ENCODE data around the gene MMAB. TPM values are rescaled to one million over a fixed set of nuclear protein-coding genes. Genes with fewer than 3 reads are reported as not detected.

The MMAB gene
- total and polyA plus RNA-seq, 4 donors = 47.1 to 101 (median 77.1) TPM

DNA sequence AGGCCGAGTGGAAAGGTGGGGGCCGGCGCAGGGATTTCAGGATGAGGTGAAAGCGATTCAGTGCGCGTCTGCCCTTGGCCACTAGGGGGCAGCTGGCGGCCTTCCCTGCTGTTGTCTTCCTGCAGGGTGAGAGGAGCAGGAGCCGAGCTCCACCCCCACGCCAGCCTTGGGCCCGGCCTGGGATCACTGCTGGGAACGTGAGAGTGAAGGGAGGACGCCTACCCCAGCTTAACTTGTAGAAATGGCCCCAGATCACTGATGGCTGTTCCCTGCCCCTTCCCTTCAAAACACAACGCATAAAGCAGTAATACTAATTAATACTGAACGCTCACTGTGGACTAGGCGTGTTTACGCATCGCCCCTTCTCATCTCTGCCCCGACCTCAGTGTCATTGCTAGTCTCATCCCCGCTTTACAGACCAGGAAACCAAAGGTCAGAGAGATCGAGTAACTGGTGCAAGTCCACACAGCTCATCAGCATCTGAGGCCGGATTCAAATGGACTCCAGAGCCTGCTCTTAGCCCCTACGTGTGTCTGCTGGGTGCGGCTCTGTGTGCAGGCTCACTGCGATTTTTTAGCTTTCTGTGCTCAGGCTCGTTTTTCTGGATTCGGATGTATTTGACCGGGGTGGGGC lies 24.6 kb upstream of the MMAB start:
- TF ChIP-seq YY1 (IDR thresholded peaks at IDR 0.05) (peak; percentile 32), JUND (IDR thresholded peaks at IDR 0.05) (no peak), SP1 (IDR thresholded peaks at IDR 0.05) (peak; percentile 24), EGR1 (IDR thresholded peaks at IDR 0.05; ENCODE audit: low read depth in 2 of 2) (no peak), FOXA2 (IDR thresholded peaks at IDR 0.05) (no peak), GABPA (IDR thresholded peaks at IDR 0.05 in 1 of 2, conservative IDR thresholded peaks at IDR 0.05 in 1 of 2) (no peak), NR2F2 (IDR thresholded peaks at IDR 0.05) (peak; percentile 31), HNF4G (IDR thresholded peaks at IDR 0.05) (no peak), RAD21 (IDR thresholded peaks at IDR 0.05) (peak; percentile 93 to 95), HNF4A (conservative IDR thresholded peaks at IDR 0.05) (peak; percentile 52 to 57), RXRA (IDR thresholded peaks at IDR 0.05) (peak in 1 of 2 donors; percentile 53), FOXA1 (IDR thresholded peaks at IDR 0.05) (no peak), TAF1 (conservative IDR thresholded peaks at IDR 0.05) (no peak)
- TF ChIP-seq, protein P1, sequence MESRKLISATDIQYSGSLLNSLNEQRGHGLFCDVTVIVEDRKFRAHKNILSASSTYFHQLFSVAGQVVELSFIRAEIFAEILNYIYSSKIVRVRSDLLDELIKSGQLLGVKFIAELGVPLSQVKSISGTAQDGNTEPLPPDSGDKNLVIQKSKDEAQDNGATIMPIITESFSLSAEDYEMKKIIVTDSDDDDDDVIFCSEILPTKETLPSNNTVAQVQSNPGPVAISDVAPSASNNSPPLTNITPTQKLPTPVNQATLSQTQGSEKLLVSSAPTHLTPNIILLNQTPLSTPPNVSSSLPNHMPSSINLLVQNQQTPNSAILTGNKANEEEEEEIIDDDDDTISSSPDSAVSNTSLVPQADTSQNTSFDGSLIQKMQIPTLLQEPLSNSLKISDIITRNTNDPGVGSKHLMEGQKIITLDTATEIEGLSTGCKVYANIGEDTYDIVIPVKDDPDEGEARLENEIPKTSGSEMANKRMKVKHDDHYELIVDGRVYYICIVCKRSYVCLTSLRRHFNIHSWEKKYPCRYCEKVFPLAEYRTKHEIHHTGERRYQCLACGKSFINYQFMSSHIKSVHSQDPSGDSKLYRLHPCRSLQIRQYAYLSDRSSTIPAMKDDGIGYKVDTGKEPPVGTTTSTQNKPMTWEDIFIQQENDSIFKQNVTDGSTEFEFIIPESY (IDR thresholded peaks at IDR 0.05) = no peak
- TF ChIP-seq, protein P2, sequence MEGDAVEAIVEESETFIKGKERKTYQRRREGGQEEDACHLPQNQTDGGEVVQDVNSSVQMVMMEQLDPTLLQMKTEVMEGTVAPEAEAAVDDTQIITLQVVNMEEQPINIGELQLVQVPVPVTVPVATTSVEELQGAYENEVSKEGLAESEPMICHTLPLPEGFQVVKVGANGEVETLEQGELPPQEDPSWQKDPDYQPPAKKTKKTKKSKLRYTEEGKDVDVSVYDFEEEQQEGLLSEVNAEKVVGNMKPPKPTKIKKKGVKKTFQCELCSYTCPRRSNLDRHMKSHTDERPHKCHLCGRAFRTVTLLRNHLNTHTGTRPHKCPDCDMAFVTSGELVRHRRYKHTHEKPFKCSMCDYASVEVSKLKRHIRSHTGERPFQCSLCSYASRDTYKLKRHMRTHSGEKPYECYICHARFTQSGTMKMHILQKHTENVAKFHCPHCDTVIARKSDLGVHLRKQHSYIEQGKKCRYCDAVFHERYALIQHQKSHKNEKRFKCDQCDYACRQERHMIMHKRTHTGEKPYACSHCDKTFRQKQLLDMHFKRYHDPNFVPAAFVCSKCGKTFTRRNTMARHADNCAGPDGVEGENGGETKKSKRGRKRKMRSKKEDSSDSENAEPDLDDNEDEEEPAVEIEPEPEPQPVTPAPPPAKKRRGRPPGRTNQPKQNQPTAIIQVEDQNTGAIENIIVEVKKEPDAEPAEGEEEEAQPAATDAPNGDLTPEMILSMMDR (IDR thresholded peaks at IDR 0.05; ENCODE audit: low read depth, low read length, missing input control) = peak; percentile 95
- TF ChIP-seq, protein P3, sequence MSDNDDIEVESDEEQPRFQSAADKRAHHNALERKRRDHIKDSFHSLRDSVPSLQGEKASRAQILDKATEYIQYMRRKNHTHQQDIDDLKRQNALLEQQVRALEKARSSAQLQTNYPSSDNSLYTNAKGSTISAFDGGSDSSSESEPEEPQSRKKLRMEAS (IDR thresholded peaks at IDR 0.05) = no peak
- TF ChIP-seq, protein P4, sequence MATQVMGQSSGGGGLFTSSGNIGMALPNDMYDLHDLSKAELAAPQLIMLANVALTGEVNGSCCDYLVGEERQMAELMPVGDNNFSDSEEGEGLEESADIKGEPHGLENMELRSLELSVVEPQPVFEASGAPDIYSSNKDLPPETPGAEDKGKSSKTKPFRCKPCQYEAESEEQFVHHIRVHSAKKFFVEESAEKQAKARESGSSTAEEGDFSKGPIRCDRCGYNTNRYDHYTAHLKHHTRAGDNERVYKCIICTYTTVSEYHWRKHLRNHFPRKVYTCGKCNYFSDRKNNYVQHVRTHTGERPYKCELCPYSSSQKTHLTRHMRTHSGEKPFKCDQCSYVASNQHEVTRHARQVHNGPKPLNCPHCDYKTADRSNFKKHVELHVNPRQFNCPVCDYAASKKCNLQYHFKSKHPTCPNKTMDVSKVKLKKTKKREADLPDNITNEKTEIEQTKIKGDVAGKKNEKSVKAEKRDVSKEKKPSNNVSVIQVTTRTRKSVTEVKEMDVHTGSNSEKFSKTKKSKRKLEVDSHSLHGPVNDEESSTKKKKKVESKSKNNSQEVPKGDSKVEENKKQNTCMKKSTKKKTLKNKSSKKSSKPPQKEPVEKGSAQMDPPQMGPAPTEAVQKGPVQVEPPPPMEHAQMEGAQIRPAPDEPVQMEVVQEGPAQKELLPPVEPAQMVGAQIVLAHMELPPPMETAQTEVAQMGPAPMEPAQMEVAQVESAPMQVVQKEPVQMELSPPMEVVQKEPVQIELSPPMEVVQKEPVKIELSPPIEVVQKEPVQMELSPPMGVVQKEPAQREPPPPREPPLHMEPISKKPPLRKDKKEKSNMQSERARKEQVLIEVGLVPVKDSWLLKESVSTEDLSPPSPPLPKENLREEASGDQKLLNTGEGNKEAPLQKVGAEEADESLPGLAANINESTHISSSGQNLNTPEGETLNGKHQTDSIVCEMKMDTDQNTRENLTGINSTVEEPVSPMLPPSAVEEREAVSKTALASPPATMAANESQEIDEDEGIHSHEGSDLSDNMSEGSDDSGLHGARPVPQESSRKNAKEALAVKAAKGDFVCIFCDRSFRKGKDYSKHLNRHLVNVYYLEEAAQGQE (IDR thresholded peaks at IDR 0.05) = no peak
- TF ChIP-seq, protein P5, sequence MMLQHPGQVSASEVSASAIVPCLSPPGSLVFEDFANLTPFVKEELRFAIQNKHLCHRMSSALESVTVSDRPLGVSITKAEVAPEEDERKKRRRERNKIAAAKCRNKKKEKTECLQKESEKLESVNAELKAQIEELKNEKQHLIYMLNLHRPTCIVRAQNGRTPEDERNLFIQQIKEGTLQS (IDR thresholded peaks at IDR 0.05) = no peak
- H3K9me3 ChIP-seq (ENCODE audit: control insufficient read depth in 4 of 4, low read length in 3 of 4) = no peaks in the 10 kb centered on the region
- H3K4me3 ChIP-seq (ENCODE audit: low read depth in 1 of 3, low read length in 3 of 3) = no peak overlapping the region
- H3K4me1 ChIP-seq (ENCODE audit: control insufficient read depth in 4 of 4, insufficient read depth in 4 of 4, low read length in 3 of 4) = peaks cover 2 to 16% (median 10%) of the 10 kb centered on the region in 4 donors
- DNase-seq (ENCODE audit: low spot score) = peak; percentile 83
- no peak overlapping the region for H3K9ac ChIP-seq (ENCODE audit: low read depth in 1 of 2, low read length in 2 of 2)
- H3K27me3 ChIP-seq (ENCODE audit: control insufficient read depth in 4 of 4, insufficient read depth in 4 of 4, low read length in 3 of 4) = no peaks in the 10 kb centered on the region
- 25% methylated on average over 27 of the region's 27 CpGs for WGBS
- peaks cover 0 to 17% (median 10%) of the 10 kb centered on the region in 4 donors for H3K36me3 ChIP-seq (ENCODE audit: control insufficient read depth in 4 of 4, insufficient read depth in 3 of 4, low read depth in 1 of 4, low read length in 3 of 4)
- no peak overlapping the region for H3K27ac ChIP-seq (ENCODE audit: low read depth in 1 of 2, low read length in 2 of 2)
